K562 (cell line): Measurements from ENCODE around the gene PRDM4. TPM values are rescaled to one million over a fixed set of nuclear protein-coding genes. Genes with fewer than 3 reads are reported as not detected.
A peak's percentile ranks its signal among the peaks of the same experiment; 100 is the strongest.

Source experiments
- HNRNPK ChIP-seq: fragments of 200-400 bp; formaldehyde crosslinking; IDR thresholded peaks from one replicate; pipeline ENCODE4 v1.6.1; 2018; ENCODE audit warnings: mild to moderate bottlenecking, low read depth, low read length; ENCODE audit not compliant: poor library complexity, severe bottlenecking
- HSF4 ChIP-seq: fragments of 250-450 bp; sonication (Bioruptor Pico); IDR thresholded peaks from 2 replicates; pipeline ENCODE4 v2.1.2; 2022; ENCODE audit warnings: mild to moderate bottlenecking, moderate library complexity, borderline replicate concordance
- KLF13 ChIP-seq: fragments of 450-650 bp; IDR thresholded peaks from 2 replicates; pipeline ENCODE4 v1.6.1; 2016; ENCODE audit warnings: missing genetic modification characterization, low read depth, mild to moderate bottlenecking, missing compliant biosample characterization, moderate library complexity, borderline replicate concordance
- MCM3 ChIP-seq: fragments of 450-650 bp; IDR thresholded peaks from 2 replicates; pipeline ENCODE4 v1.6.1; 2016
- MEF2D ChIP-seq: conservative IDR thresholded peaks from 2 replicates; pipeline ENCODE4 v1.6.1; 2016; ENCODE audit warnings: low read depth, missing genetic modification characterization, missing compliant biosample characterization
- NR2F6 ChIP-seq: fragments of 450-650 bp; formaldehyde crosslinking; IDR thresholded peaks from 2 replicates; pipeline ENCODE4 v1.4.0; 2020; ENCODE audit warnings: mild to moderate bottlenecking
- PHB ChIP-seq: fragments of 250-450 bp; sonication (Bioruptor Pico); IDR thresholded peaks from 2 replicates; pipeline ENCODE4 v1.5.0; 2021
- RHOXF2B ChIP-seq: fragments of 250-450 bp; sonication (Bioruptor Pico); conservative IDR thresholded peaks from 2 replicates; pipeline ENCODE4 v1.5.1; 2021
- SIX5 ChIP-seq, 2 experiments: IDR thresholded peaks; 2 replicates each; pipeline ENCODE4 v1.6.1; 2011; ENCODE audit warnings: low read length in 2 of 2, borderline replicate concordance in 1 of 2, low read depth in 1 of 2, mild to moderate bottlenecking in 1 of 2, moderate library complexity in 1 of 2; ENCODE audit not compliant: insufficient read depth in 1 of 2
- TAF1 ChIP-seq: IDR thresholded peaks from 2 replicates; pipeline ENCODE4 v1.6.1; 2011; ENCODE audit warnings: mild to moderate bottlenecking, low read length, moderate library complexity; ENCODE audit not compliant: insufficient read depth, control insufficient read depth, severe bottlenecking; ENCODE audit errors: extremely low read depth
- TEAD2 ChIP-seq: fragments of 450-650 bp; IDR thresholded peaks from 2 replicates; pipeline ENCODE4 v1.6.1; 2016; ENCODE audit warnings: missing genetic modification characterization, control low read depth, missing compliant biosample characterization
- THRAP3 ChIP-seq: fragments of 450-650 bp; IDR thresholded peaks from 2 replicates; pipeline ENCODE4 v1.6.1; 2016; ENCODE audit warnings: mild to moderate bottlenecking, inconsistent platforms, borderline replicate concordance
- ZNF121 ChIP-seq: sonication (generic); formaldehyde crosslinking; conservative IDR thresholded peaks from 2 replicates; pipeline ENCODE4 v1.8.0; 2022; ENCODE audit warnings: missing genetic modification reagents
- ZNF146 ChIP-seq: IDR thresholded peaks from one replicate; pipeline ENCODE4 v1.6.1; 2018; ENCODE audit warnings: missing compliant biosample characterization; ENCODE audit not compliant: unreplicated experiment
- ZNF764 ChIP-seq: fragments of 250-450 bp; sonication (Bioruptor Pico); IDR thresholded peaks from 2 replicates; pipeline ENCODE4 v1.4.0; 2020; ENCODE audit warnings: low read depth, mild to moderate bottlenecking, moderate library complexity
- polyA plus RNA-seq, 8 experiments: library from polyadenylated mRNA; depleted of rRNA in 4 of 8; stranded (reverse) in 5 of 8; unstranded in 3 of 8; fragments of >200 nt; fragmentation: Nextera tagmentation in 2 of 8; fragmentation: Illumina TruSeq in 1 of 8; extraction: Ambion mirVana in 2 of 8; extraction: Trizol in 1 of 8; gene quantifications; 2 replicates each; pipeline versions ENCODE4 v1.2.1 to v1.2.3, GENCODE V29; 2011 to 2014; ENCODE audit warnings: inconsistent platforms in 1 of 8, missing spikeins in 1 of 8
- total RNA-seq, 7 experiments: library from RNA; depleted of rRNA in 6 of 7; stranded (reverse); fragments of >200 nt in 6 of 7; fragmentation: Illumina TruSeq in 2 of 7; extraction: Trizol in 2 of 7; gene quantifications; 2 replicates each; pipeline versions ENCODE4 v1.2.1 to v1.2.3, GENCODE V29; 2011 to 2021; ENCODE audit warnings: low replicate concordance in 1 of 7
- TF ChIP-seq, protein P1 (sequence below): sonication (generic); formaldehyde crosslinking; IDR thresholded peaks from 2 replicates; pipeline ENCODE4 v1.8.0; 2022; ENCODE audit warnings: missing genetic modification reagents, mild to moderate bottlenecking, borderline replicate concordance
- TF ChIP-seq, protein P2 (sequence below): fragments of 450-650 bp; IDR thresholded peaks from 2 replicates; pipeline ENCODE4 v1.7.0; 2016; ENCODE audit warnings: borderline replicate concordance
- TF ChIP-seq, protein P3 (sequence below): fragments of 450-650 bp; conservative IDR thresholded peaks from 2 replicates; pipeline ENCODE4 v1.6.1; 2016; ENCODE audit warnings: missing genetic modification characterization, low read depth, mild to moderate bottlenecking, missing compliant biosample characterization, moderate library complexity
- TF ChIP-seq, protein P4 (sequence below): sonication (generic); formaldehyde crosslinking; IDR thresholded peaks from 2 replicates; pipeline ENCODE4 v1.4.0; 2020; ENCODE audit warnings: mild to moderate bottlenecking, missing genetic modification reagents

PRDM4 gene
- total and polyA plus RNA-seq, 9 of the 15 experiments (the other 6 are each of a cell fraction or from before 2014, with no cell fraction given), result 5.9 to 26.0 (median 20.0) TPM

DNA sequence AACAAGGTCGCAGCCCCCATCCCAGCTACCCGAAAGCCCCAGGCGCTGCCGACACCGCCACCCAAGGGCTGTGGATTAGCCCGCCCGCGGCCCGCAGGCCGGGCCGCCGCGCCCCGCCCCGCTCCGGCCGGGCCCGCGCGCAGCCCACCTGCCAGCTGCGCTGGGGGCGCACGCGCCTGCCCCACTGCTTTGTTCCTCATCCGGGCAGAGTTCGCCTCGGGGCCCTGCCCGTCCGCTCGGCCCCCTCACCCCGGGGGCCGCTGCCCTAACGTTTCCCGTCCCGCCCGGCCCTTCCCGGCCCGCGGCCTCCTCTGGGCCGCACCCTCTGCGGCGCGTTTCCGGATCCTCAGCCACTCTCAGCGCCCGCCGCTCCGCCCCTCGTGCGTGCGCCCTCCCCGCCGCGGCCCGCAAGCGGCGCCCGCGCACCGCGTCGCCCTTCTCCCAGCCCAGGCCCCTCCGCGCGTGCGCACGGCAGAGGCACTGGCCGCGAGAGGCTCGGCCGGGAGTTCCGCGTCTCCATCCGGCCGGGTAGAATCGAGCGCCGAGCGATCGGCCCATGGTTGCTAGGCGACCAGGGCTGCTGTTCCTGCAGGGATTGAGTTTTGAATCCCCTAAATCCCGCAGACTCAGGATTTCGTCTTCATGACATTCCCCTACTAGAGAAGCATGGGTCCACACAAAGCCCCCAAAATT is at the start of gene PRDM4 (continued):
- peak in 1 of 2 experiments; percentile 19; a peak in 1 of 4 replicates for TF ChIP-seq SIX5 (IDR thresholded peaks at IDR 0.05; ENCODE audit: borderline replicate concordance in 1 of 2, insufficient read depth in 1 of 2, low read depth in 1 of 2, low read length in 2 of 2)
- TF ChIP-seq TAF1, result peak; percentile 58
- TF ChIP-seq, protein P1, sequence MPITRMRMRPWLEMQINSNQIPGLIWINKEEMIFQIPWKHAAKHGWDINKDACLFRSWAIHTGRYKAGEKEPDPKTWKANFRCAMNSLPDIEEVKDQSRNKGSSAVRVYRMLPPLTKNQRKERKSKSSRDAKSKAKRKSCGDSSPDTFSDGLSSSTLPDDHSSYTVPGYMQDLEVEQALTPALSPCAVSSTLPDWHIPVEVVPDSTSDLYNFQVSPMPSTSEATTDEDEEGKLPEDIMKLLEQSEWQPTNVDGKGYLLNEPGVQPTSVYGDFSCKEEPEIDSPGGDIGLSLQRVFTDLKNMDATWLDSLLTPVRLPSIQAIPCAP (CRISPR knock-in tag), result no peak
- no peak for TF ChIP-seq RHOXF2B (CRISPR knock-in tag)
- TF ChIP-seq ZNF146 (CRISPR knock-in tag), result no peak
- TF ChIP-seq THRAP3, result no peak
- TF ChIP-seq MCM3, result no peak
- TF ChIP-seq ZNF121 (CRISPR knock-in tag), result no peak
- TF ChIP-seq KLF13 (tag), result 0 out of 2 replicates have a peak, but pooled peaks have one; percentile 45
- TF ChIP-seq HNRNPK, result no peak
- no peak for TF ChIP-seq NR2F6 (CRISPR knock-in tag)
- TF ChIP-seq PHB (CRISPR knock-in tag), result no peak
- no peak for TF ChIP-seq MEF2D (tag)
- TF ChIP-seq, protein P2, sequence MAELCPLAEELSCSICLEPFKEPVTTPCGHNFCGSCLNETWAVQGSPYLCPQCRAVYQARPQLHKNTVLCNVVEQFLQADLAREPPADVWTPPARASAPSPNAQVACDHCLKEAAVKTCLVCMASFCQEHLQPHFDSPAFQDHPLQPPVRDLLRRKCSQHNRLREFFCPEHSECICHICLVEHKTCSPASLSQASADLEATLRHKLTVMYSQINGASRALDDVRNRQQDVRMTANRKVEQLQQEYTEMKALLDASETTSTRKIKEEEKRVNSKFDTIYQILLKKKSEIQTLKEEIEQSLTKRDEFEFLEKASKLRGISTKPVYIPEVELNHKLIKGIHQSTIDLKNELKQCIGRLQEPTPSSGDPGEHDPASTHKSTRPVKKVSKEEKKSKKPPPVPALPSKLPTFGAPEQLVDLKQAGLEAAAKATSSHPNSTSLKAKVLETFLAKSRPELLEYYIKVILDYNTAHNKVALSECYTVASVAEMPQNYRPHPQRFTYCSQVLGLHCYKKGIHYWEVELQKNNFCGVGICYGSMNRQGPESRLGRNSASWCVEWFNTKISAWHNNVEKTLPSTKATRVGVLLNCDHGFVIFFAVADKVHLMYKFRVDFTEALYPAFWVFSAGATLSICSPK, result no peak
- TF ChIP-seq TEAD2 (tag), result no peak
- no peak for TF ChIP-seq ZNF764
- no peak for TF ChIP-seq HSF4 (CRISPR knock-in tag)
- TF ChIP-seq, protein P3, sequence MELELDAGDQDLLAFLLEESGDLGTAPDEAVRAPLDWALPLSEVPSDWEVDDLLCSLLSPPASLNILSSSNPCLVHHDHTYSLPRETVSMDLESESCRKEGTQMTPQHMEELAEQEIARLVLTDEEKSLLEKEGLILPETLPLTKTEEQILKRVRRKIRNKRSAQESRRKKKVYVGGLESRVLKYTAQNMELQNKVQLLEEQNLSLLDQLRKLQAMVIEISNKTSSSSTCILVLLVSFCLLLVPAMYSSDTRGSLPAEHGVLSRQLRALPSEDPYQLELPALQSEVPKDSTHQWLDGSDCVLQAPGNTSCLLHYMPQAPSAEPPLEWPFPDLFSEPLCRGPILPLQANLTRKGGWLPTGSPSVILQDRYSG, result no peak
- TF ChIP-seq, protein P4, sequence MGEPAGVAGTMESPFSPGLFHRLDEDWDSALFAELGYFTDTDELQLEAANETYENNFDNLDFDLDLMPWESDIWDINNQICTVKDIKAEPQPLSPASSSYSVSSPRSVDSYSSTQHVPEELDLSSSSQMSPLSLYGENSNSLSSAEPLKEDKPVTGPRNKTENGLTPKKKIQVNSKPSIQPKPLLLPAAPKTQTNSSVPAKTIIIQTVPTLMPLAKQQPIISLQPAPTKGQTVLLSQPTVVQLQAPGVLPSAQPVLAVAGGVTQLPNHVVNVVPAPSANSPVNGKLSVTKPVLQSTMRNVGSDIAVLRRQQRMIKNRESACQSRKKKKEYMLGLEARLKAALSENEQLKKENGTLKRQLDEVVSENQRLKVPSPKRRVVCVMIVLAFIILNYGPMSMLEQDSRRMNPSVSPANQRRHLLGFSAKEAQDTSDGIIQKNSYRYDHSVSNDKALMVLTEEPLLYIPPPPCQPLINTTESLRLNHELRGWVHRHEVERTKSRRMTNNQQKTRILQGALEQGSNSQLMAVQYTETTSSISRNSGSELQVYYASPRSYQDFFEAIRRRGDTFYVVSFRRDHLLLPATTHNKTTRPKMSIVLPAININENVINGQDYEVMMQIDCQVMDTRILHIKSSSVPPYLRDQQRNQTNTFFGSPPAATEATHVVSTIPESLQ (CRISPR knock-in tag), result no peak
